OCI-LY3 (cell line): ENCODE measurements around the gene DNAJA1.

Experiments
- EZH2phosphoT487 ChIP-seq: fragments of 200-600 bp; shearing (Covaris generic); IDR thresholded peaks from 2 replicates; pipeline ENCODE4 v1.6.1; 2018; ENCODE audit warnings: antibody characterized with exemption, mixed run types, low read depth
- TF ChIP-seq, protein P1 (sequence below): fragments of 200-600, 300-600 bp; sonication (generic); IDR thresholded peaks from 2 replicates; pipeline ENCODE4 v1.5.1; 2014; ENCODE audit warnings: antibody characterized with exemption, low read length, low read depth

DNA sequence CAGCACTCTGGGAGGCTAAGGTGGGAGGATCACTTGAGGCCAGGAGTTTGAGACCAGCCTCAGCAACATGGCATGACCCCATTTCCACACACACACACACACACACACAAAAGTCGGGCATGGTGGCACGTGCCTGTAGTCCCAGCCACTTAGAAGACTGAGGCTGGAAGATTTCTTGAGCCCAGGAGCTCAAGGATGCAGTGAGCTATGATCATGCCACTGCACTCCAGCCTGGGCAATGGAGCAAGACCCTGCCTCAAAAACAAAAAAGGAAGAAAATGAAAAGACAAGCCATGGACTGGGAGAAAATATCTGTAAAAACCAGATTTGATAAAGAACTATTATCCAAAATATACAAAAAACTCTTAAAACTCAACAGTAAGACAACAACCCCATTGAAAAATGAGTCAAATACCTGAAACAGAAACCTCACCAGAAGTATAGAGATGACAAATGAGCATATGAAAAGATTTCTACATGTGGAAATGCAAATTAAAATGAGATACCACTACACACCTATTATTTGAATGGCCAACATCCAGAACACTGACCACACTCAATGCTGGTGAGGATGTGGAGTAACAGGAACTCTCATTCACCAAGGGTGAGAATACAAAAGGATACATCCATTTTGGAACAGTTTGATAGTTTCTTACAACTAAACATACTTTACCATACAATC lies 24.7 kb downstream of the DNAJA1 start:
- TF ChIP-seq, protein P1, sequence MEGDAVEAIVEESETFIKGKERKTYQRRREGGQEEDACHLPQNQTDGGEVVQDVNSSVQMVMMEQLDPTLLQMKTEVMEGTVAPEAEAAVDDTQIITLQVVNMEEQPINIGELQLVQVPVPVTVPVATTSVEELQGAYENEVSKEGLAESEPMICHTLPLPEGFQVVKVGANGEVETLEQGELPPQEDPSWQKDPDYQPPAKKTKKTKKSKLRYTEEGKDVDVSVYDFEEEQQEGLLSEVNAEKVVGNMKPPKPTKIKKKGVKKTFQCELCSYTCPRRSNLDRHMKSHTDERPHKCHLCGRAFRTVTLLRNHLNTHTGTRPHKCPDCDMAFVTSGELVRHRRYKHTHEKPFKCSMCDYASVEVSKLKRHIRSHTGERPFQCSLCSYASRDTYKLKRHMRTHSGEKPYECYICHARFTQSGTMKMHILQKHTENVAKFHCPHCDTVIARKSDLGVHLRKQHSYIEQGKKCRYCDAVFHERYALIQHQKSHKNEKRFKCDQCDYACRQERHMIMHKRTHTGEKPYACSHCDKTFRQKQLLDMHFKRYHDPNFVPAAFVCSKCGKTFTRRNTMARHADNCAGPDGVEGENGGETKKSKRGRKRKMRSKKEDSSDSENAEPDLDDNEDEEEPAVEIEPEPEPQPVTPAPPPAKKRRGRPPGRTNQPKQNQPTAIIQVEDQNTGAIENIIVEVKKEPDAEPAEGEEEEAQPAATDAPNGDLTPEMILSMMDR, result no peak
- no peak for TF ChIP-seq EZH2phosphoT487
